ENCODE measurements around the gene VWA8.
"Not testable (repeated sequence)": the region's sequence is repeated elsewhere in the genome, so short reads cannot be mapped to it uniquely, and the experiment has no call there.

VWA8 gene

GRCh38 chr13:41557719-41558118, 403.2 kb downstream of the VWA8 start:
- no peak for DNase-seq (ENCODE audit: low read depth, low spot score)

- no peak for DNase-seq (ENCODE audit: low read depth, low spot score)
These were observed 406.1 kb downstream of the VWA8 start for GRCh38 chr13:41554626-41555386.

GRCh38 chr13:41554180-41554579, 406.7 kb downstream of the VWA8 start:
- DNase-seq (ENCODE audit: low read depth, low spot score): no peak

- no peak for DNase-seq (ENCODE audit: low read depth, low spot score)
These were observed 408.9 kb downstream of the VWA8 start for GRCh38 chr13:41552031-41552430.

GRCh38 chr13:41550276-41550675, 410.6 kb downstream of the VWA8 start:
- no peak for DNase-seq (ENCODE audit: low read depth, low spot score)

GRCh38 chr13:41549491-41549890, 411.4 kb downstream of the VWA8 start:
- no peak for DNase-seq (ENCODE audit: low read depth, low spot score)

- DNase-seq (ENCODE audit: low read depth, low spot score): no peak
These were observed 412.0 kb downstream of the VWA8 start for GRCh38 chr13:41548910-41549309.

GRCh38 chr13:41548031-41548430, 412.9 kb downstream of the VWA8 start:
- no peak for DNase-seq (ENCODE audit: low read depth, low spot score)

GRCh38 chr13:41547251-41548000, 413.5 kb downstream of the VWA8 start:
- DNase-seq (ENCODE audit: low read depth, low spot score): no peak

GRCh38 chr13:41546372-41547190, 414.3 kb downstream of the VWA8 start:
- DNase-seq (ENCODE audit: low read depth, low spot score): no peak

- DNase-seq (ENCODE audit: low read depth, low spot score): no peak
These were observed 415.5 kb downstream of the VWA8 start for GRCh38 chr13:41545432-41545707.

- DNase-seq (ENCODE audit: low read depth, low spot score): no peak
These were observed 417.1 kb downstream of the VWA8 start for GRCh38 chr13:41543664-41544300.

GRCh38 chr13:41542799-41543198, 418.1 kb downstream of the VWA8 start:
- not testable (repeated sequence) for DNase-seq (ENCODE audit: low read depth, low spot score)

GRCh38 chr13:41542281-41542680, 418.6 kb downstream of the VWA8 start:
- DNase-seq (ENCODE audit: low read depth, low spot score): no peak

GRCh38 chr13:41541142-41541938, 419.6 kb downstream of the VWA8 start:
- no peak for DNase-seq (ENCODE audit: low read depth, low spot score)

- not testable (repeated sequence) for DNase-seq (ENCODE audit: low read depth, low spot score)
These were observed 420.7 kb downstream of the VWA8 start for GRCh38 chr13:41540240-41540639.

- no peak for DNase-seq (ENCODE audit: low read depth, low spot score)
These were observed 427.4 kb downstream of the VWA8 start for GRCh38 chr13:41533266-41534052.

- no peak for DNase-seq (ENCODE audit: low read depth, low spot score)
These were observed 432.9 kb downstream of the VWA8 start for GRCh38 chr13:41528021-41528420.

GRCh38 chr13:41520660-41521630, 440.0 kb downstream of the VWA8 start:
- no peak for DNase-seq (ENCODE audit: low read depth, low spot score)

Measured in activated naive CD8-positive, alpha-beta T cell treated with anti-CD3 and anti-CD28 coated beads, Interleukin-2, amount 50 U/mL, for 16 hours (primary cell).